NT2/D1 (cell line): ENCODE data around the gene ZNRF1.

ENCODE experiments used
- YY1 ChIP-seq: IDR thresholded peaks from 2 replicates; pipeline ENCODE4 v1.6.1; 2011; ENCODE audit not compliant: insufficient read length, insufficient read depth
- ZNF274 ChIP-seq: IDR thresholded peaks from 2 replicates; pipeline ENCODE4 v1.6.1; 2011; ENCODE audit warnings: mild to moderate bottlenecking, low read depth, low read length

DNA sequence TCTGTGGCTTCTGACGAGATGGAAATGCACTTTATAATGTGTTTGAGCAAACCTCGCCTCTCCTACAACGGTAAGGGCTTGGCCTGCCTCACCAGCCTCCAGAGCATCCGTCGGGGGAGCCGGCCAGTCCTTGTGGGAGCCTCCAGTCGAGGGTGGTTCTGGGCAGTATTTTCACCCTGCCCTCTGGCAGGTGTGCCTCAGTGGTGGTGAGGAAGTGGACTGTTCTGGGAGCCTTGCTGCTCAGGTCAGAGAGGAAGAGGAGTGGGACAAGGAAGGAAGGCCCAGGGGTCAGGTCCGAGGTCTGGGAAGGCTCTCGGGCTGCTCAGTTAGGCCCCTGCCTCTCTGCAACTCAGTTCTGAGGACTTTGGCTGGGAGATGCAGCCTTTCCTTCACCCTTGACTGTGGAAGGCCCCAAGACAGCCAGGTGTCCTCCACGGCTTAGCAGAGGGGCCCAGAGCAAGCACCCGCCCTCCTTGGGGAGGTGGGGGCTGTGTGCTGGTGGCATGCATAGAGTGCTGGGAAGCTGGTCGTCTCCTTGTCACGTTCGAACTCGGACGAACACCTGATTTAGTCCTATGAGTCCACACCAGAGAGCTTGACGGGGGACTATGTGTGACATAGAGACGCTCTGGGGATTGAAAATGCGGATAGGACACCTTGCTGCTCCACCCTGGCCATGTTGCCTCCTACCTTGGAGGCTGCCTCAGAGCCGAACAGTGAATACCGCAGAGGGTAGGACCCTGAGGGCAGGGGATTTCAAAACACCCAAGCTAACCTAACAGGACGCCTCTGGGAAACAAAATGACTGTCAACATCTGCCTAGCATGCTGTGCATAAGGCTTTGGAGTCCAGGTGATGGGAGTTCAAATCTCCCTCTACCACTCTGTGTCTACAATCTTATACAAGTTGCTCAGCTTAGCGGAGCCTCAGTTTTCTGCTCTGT lies 95.0 kb downstream of the ZNRF1 start:
- TF ChIP-seq YY1 (no peak), ZNF274 (no peak)
